Body of pancreas (tissue), 4 donors: ENCODE measurements around the gene DNM3. TPM values are rescaled to one million over a fixed set of nuclear protein-coding genes. Genes with fewer than 3 reads are reported as not detected.

Source experiments
- ATAC-seq: fragments of 150-250 bp; one replicate; pipeline ENCODE4 v1.9.1; 2016
- DNase-seq, 4 donors: peaks; one replicate each; pipeline ENCODE4 v3.0.0-alpha.2; 2019
- H3K27ac ChIP-seq, 4 donors: fragments of 200-600 bp; sonication (generic); 1 replicate in 3 of 4; 2 replicates in 1 of 4; pipeline versions ENCODE4 v1.5.1 to v1.6.1; 2016 to 2019; ENCODE audit warnings: mild to moderate bottlenecking in 1 of 4, mixed read lengths in 1 of 4, moderate library complexity in 1 of 4
- H3K27me3 ChIP-seq, 2 donors: fragments of 200-600 bp; sonication (generic); one replicate each; pipeline ENCODE4 v1.6.0; 2016; ENCODE audit warnings: mild to moderate bottlenecking in 1 of 2
- H3K36me3 ChIP-seq, 2 donors: fragments of 200-600 bp; sonication (generic); replicated peaks in 1 of 2; 2 replicates each; pipeline ENCODE4 v1.5.1; 2016; ENCODE audit warnings: low read depth in 2 of 2; ENCODE audit not compliant: insufficient read depth in 1 of 2
- H3K4me1 ChIP-seq: fragments of 200-600 bp; sonication (generic); one replicate; pipeline ENCODE4 v1.6.0; 2016
- H3K4me3 ChIP-seq, 2 donors: fragments of 200-600 bp; sonication (generic); 1 replicate in 1 of 2; 2 replicates in 1 of 2; pipeline ENCODE4 v1.5.1; 2016 to 2019
- H3K9me3 ChIP-seq, 3 donors: fragments of 200-600 bp; sonication (generic); 1 replicate in 2 of 3; 2 replicates in 1 of 3; pipeline ENCODE4 v1.5.1; 2016
- POLR2A ChIP-seq, 3 donors: fragments of 450-650 bp; IDR thresholded peaks; one replicate each; pipeline ENCODE4 v1.6.1; 2016; ENCODE audit warnings: antibody characterized with exemption in 3 of 3, mild to moderate bottlenecking in 2 of 3
- WGBS, 2 donors: methylation state at CpG; one replicate each; pipeline ENCODE4 v1.1.5; 2017; 5-methylcytosine and 5-hydroxymethylcytosine counted together
- intact Hi-C: fragments of 100-400 bp; cut with DNase I; formaldehyde crosslinking; loops from one replicate; pipeline ENCODE4 v1.15.1; 2023
- total RNA-seq, 2 donors: library from RNA; depleted of rRNA; stranded (reverse); fragments of >200 nt; gene quantifications; one replicate each; pipeline ENCODE4 v1.1.0, GENCODE V29; 2016
- TF ChIP-seq, protein P1 (sequence below), 7 experiments: fragments of 450-650 bp in 4 of 7; fragments of 200-600 bp in 3 of 7; sonication (generic) in 3 of 7; IDR thresholded peaks; one replicate each; pipeline ENCODE4 v1.5.1; 2016 to 2019; ENCODE audit warnings: antibody characterized with exemption in 7 of 7

The DNM3 gene
- total RNA-seq, 2 donors from 2014 or later: 2.9 to 4.0 TPM

DNA sequence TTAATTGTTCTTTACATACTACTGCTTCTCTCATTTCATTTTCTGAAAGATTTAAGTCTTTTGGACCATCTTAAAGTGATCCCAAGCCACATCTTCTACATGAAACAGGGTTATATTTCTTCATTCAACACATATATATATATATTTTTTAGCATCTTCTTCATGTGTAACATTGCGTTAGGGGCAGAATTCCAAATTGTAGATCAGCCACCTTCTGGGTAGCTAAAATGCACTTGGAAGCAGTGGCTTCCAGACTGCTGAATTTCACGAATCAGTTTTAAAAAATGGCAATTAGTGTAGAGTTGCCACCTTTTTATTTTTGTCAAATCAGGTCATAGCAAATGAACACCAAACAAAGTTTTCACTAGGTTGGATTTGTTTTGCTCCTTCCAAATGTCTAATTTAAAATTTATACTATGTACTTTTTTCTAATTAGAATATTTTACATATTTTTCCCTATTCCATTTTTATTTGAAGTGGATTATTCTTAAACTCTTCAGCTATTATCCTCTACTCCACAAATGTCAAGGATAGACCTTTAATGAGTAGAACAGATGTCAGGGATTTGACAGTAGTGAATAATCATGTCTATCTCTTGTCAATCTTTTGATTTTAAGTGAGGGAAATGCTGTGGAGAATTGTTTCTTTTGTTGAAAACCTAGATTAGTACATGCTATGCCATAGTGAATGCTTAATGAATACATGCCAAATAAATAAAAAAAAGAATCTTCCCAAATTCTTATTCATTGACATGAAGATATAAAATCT lies 55.8 kb downstream of the DNM3 start:
- no peaks in the 10 kb centered on the region for H3K4me1 ChIP-seq
- H3K4me3 ChIP-seq: no peak overlapping the region
- H3K27ac ChIP-seq: no peak overlapping the region
- no peak for TF ChIP-seq POLR2A (IDR thresholded peaks at IDR 0.05)
- TF ChIP-seq, protein P1, sequence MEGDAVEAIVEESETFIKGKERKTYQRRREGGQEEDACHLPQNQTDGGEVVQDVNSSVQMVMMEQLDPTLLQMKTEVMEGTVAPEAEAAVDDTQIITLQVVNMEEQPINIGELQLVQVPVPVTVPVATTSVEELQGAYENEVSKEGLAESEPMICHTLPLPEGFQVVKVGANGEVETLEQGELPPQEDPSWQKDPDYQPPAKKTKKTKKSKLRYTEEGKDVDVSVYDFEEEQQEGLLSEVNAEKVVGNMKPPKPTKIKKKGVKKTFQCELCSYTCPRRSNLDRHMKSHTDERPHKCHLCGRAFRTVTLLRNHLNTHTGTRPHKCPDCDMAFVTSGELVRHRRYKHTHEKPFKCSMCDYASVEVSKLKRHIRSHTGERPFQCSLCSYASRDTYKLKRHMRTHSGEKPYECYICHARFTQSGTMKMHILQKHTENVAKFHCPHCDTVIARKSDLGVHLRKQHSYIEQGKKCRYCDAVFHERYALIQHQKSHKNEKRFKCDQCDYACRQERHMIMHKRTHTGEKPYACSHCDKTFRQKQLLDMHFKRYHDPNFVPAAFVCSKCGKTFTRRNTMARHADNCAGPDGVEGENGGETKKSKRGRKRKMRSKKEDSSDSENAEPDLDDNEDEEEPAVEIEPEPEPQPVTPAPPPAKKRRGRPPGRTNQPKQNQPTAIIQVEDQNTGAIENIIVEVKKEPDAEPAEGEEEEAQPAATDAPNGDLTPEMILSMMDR (IDR thresholded peaks at IDR 0.05): no peak
- no peaks in the 10 kb centered on the region for H3K9me3 ChIP-seq
- no peaks in the 10 kb centered on the region for H3K36me3 ChIP-seq
- DNase-seq (no peak), ATAC-seq (no peak)
- 89 to 92% methylated on average over 2 of the region's 2 CpGs for WGBS, 2 donors
- no peaks in the 10 kb centered on the region for H3K27me3 ChIP-seq
- intact Hi-C loops: no loop called here

DNA sequence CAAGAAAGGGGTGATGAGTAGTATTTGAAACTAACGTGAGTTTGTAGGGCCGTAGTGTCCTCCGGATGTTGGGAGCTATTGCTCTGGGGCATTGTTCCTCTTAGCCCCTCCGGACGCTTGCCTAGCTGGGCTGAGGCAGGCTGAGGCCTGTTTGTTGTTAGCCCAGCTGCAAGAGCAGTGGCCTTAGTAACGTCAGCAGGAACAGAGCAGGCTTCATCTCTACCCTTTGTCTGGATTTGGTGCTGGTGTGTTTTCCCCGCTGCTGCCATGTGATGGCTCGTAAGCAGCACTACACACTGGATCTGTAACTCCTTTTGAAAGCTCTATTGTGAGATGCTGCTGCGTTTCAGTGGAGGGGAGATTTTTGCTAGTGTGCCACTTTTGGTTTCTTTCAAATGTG lies 57.6 kb downstream of the DNM3 start:
- no peak for TF ChIP-seq POLR2A (IDR thresholded peaks at IDR 0.05)
- TF ChIP-seq, protein P1 (IDR thresholded peaks at IDR 0.05): no peak
- intact Hi-C loops: no loop called here
- no peak overlapping the region for H3K27ac ChIP-seq
- ATAC-seq (no peak), DNase-seq (no peak)
- no peaks in the 10 kb centered on the region for H3K36me3 ChIP-seq
- no peaks in the 10 kb centered on the region for H3K9me3 ChIP-seq
- no peak overlapping the region for H3K4me3 ChIP-seq
- H3K27me3 ChIP-seq: no peaks in the 10 kb centered on the region
- 72 to 76% methylated on average over 8 to 9 of the region's 9 CpGs for WGBS, 2 donors
- no peaks in the 10 kb centered on the region for H3K4me1 ChIP-seq

DNA sequence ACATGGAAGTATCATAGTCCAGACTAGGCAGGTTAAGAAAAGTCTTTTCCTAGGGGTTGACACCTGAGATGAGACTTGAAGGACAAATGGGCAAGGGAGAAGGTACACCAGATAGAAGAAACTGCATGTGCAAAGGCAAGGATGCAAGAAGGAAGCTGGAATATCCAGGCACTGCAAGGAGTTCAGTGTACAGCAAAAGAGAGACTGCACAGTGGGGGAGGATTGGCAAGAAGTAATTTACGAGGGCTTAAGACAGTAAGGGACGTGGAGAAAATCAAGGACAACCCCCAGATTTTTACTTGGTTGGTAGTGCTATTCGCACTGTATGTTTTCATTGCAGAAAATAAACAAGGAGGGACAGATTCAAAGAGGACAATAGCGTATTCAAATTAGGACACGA lies 58.5 kb downstream of the DNM3 start:
- DNase-seq (no peak), ATAC-seq (no peak)
- WGBS, 2 donors: 79 to 84% methylated on average over 5 of the region's 5 CpGs
- intact Hi-C loops: no loop called here
- no peaks in the 10 kb centered on the region for H3K4me1 ChIP-seq
- H3K4me3 ChIP-seq: no peak overlapping the region
- H3K27me3 ChIP-seq: no peaks in the 10 kb centered on the region
- no peaks in the 10 kb centered on the region for H3K9me3 ChIP-seq
- TF ChIP-seq POLR2A (IDR thresholded peaks at IDR 0.05): no peak
- TF ChIP-seq, protein P1 (IDR thresholded peaks at IDR 0.05): no peak
- H3K36me3 ChIP-seq: no peaks in the 10 kb centered on the region
- no peak overlapping the region for H3K27ac ChIP-seq

DNA sequence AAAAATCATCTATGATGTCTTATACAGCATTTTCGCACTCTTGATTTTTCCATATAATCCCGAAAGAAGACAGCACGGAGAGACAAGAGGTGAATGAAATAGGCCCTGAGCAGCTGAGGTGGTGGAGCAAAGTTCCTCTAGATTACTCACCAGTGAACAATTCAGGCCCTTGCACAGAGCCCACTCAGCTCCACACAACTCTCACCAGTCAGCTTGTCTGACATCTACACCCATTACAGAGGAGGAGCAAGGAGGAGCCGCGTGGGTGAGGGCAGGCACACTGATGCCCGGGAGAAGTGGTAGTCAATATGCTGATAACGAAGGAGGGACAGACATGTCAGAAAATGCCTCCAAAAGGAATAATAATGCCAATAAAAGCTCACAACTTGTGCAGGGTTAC lies 59.9 kb downstream of the DNM3 start:
- TF ChIP-seq, protein P1 (IDR thresholded peaks at IDR 0.05): no peak
- no peak for TF ChIP-seq POLR2A (IDR thresholded peaks at IDR 0.05)
- 88 to 93% methylated on average over 7 of the region's 7 CpGs for WGBS, 2 donors
- Histone ChIP-seq H3K27ac (no peak overlapping the region), H3K36me3 (no peaks in the 10 kb centered on the region), H3K27me3 (no peaks in the 10 kb centered on the region), H3K4me3 (no peak overlapping the region), H3K4me1 (no peaks in the 10 kb centered on the region), H3K9me3 (no peaks in the 10 kb centered on the region)
- DNase-seq: no peak
- no peak for ATAC-seq
- intact Hi-C loops: no loop called here

DNA sequence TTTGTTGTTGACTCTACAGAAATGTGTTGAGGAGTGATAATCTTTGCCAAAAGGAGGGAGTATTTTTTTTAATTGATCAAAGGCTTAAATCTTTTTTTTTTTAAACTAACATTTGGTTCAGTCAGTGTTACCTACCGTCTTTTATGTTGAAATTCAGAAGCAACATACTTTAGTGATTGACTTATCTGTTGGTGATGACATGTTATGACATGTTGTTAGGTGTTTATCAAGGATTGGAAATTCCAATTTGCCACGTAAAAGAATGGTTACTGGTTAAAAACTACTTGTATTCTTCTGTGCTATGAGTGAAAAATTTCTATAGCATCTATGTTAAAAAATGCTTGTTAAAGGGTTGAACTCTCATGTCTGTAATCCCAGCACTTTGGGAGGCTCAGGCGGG lies 61.2 kb downstream of the DNM3 start:
- intact Hi-C loops: no loop called here
- no peak for TF ChIP-seq POLR2A (IDR thresholded peaks at IDR 0.05)
- Histone ChIP-seq H3K27me3 (no peaks in the 10 kb centered on the region), H3K27ac (no peak overlapping the region), H3K4me3 (no peak overlapping the region), H3K4me1 (no peaks in the 10 kb centered on the region), H3K9me3 (no peaks in the 10 kb centered on the region), H3K36me3 (no peaks in the 10 kb centered on the region)
- DNase-seq: no peak
- no peak for ATAC-seq
- WGBS, 2 donors: 51 to 61% methylated on average over 3 of the region's 3 CpGs
